Epidermal melanocyte (primary cell): Measurements from ENCODE around the gene NRG2.

ENCODE experiments used
- DNase-seq: peaks from one replicate; pipeline ENCODE4 v3.0.0; 2011; ENCODE audit warnings: low spot score; ENCODE audit not compliant: insufficient read length

NRG2 gene

GRCh38 chr5:139839918-139840317 is 203.2 kb downstream of the NRG2 start:
- no peak for DNase-seq

- DNase-seq: no peak
Observed at GRCh38 chr5:139839232-139839815, 203.8 kb downstream of the NRG2 start.

DNA sequence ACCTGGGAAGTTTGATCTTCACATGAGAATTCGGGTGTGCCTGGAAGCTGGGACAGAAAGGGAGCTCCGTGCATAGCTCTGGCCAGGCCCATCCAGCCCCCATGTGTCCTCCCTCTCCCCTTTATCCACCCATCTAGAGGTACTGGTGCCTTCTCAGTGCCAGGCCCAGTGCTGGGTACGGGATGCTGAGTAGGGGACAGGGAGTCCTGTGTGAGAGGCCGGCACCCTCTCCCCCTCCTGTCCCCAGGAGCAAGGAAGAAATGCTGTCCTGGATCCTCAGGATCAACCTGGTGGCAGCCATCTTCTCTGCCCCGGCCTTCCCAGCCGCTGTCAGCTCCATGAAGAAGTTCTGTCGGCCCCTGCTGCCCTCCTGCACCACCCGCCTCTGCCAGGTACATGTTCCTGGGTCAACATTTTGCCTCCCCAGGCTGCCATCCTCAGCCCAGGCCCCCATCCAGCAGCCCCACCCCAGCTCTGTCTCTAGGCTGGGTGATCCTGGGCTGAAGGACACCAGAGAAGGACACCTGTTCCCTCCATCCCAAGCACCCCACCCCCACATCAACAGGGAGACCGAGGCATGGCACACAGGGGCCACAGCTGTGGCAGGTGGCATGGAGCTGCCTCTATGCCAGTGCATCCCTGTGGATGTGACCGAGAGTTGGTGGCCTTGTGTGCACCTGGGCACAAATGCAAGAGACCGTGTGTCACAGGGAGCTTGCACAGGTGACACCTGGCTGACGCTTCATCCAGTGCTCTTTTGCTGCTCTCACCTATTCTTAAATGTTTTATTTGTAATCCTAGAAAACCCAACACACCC is 204.5 kb downstream of the NRG2 start:
- no peak for DNase-seq

GRCh38 chr5:139837711-139838380 is 205.3 kb downstream of the NRG2 start:
- no peak for DNase-seq

- DNase-seq: no peak
Observed at GRCh38 chr5:139836469-139837208, 206.5 kb downstream of the NRG2 start.

GRCh38 chr5:139835656-139836055 is 207.4 kb downstream of the NRG2 start:
- no peak for DNase-seq

DNA sequence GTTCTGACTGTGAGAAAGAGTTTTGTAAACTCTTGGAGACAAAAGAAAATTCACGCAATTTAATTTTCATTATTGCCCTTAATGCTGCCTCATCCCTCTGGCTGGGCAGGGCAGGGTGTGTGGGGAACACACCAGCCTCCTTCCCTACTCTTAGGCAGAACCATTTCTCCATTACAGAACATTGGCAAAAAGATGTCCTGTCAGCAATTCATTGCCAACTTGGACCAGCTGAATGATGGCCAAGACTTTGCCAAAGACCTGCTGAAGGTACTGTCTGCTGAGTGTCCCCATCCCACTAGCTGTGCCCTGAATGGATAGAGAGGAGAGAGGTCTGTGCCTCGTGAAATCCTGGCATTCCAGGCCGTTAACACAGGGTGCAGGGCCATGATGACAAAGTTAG is 209.6 kb downstream of the NRG2 start:
- no peak for DNase-seq

DNA sequence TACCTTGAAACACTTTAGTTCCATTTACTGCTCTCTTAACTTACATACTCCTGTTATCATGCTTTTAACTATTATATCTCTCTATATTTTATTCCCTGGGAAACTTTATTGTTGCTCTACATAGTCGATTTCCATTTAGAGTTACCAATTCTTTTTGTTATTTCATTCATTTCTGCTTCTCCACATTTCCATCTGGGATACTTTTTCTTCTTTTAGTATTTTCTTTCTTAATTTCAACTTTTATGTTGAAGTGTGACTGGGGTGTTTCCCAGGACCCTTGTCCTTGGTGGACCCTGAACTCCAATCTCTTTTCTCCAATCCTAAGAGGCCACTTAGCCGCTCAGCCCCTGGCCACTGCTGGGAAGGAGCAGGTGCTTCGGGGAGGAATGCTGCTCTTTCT is 211.5 kb downstream of the NRG2 start:
- no peak for DNase-seq

GRCh38 chr5:139829471-139829870 is 213.6 kb downstream of the NRG2 start:
- DNase-seq: no peak

DNA sequence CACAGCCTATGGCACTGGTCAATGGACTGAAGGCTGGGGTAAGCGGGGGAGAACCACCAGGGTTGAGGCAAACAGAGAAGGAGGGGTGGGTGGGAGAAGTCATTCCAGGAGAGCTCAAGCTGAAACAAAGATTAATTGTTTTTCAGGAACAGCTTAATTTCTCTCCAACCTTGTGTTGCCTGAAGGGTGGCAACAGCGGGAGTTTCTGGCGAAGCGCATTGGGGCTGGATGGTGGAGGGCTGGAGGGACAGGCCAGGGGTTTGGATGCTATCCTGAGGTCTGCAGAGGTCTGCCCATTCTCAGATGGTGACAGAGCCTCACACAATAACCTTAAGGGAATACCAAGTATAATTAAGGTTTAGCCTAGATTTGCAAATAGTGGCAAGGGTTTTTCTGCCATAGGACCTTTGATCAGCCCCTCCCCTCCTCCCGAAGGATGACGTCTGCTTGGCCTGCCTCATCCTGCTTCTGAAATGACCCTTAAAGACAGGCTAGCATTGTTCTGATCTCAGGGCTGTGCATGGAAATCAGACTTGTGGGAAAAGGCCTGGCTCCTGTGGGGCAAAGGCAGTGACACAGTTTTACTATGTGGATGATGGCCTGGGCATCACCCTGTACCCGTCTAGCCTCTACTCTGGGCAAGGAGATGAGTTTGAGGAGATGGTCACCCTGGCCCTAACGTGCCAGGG is 214.7 kb downstream of the NRG2 start:
- peak; percentile 64 for DNase-seq

DNA sequence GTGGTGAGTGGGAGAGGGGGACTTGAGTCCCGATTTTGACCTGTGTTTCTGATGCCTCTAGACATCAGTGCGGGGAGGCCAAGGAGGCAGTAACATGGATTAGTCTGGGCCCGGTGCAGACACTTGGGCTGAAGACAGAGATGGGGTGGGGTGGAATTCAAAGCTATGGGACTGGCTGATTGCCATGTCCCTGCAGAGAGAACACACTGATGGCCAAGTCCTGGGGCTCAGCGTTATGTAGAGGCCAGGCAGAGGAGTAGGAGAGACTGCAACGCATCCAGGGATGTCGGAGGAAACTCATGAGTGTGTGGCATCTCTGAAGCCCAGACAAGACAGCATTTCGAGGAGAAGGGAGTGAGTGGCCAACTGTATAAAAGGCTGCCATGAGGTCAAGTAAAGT is 217.4 kb downstream of the NRG2 start:
- DNase-seq: no peak

GRCh38 chr5:139823757-139824355 is 219.2 kb downstream of the NRG2 start:
- no peak for DNase-seq

DNA sequence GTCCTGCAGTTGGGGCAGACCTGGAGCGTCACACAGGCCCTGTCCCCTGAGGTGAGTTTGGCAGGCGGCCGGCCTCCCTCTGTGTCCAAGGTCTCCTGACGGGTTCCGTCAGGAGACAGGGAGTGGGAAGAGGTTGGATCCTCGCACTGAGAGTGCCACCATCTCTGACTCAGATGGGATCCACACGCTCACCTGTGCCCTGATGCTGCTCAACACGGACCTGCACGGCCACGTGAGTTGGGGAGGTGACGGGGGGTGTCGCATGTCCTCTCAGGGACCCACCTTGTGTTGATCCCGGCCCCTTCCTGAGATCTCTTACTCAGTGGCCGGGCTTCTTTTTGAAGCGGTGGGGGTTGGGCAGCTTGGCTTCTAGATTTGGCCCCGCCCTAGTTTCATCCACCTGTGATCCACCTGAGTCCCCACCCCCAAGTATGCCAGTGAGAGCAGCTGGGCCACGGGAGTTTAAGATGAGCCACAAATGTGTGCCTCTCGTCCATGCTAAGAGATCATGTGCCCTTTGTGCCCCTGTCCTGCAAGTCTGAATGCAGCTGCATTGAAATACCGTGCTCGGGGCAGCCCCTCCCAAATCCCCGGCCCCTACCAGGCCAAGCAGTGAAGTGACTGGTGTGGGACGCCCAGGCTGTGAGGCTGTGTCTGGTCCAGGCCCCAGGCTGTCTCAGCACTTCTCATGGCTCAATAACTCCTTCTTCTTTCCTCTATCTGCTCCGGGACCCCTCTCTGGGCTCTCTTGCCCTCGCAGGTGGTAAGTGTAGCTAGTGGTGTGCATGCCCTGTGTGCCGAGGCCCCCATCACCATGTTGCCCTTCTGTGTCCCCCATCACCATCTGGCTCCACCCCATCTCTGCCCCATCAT is 220.3 kb downstream of the NRG2 start:
- no peak for DNase-seq

DNA sequence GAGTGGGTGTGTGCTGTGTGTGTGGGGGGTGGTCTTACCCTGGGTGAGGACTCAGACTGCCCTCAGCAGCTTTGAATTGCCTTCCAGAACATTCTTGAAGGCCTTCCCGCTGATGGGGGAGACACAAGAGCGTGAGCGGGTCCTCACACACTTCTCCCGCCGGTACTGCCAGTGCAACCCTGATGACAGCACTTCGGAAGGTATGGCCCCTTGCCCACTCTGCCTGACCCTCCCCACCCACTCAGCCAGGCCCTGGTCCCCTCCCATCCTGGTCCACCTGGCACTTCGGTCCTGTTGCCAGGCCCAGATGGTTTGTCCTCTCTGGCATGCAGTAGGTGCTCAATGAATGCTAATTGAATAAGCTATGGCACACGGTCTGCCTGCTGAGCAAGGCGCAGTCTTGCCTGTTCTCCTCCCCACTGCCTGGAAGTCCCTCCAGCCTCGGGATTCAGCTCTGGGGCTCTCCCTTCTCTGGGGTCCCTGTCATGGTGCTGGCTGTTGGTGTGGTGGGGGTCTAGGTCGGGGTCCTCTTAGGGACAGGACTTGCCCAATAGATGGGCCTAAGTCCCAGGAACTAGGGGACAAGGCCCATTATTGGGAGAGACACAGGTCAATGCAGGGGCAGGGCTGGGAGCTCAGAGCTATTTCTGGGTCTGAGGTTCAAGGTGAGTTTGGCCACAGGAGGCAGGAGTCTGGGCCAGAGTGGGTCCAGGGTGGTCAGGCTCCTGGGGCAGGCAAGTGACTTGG is 221.1 kb downstream of the NRG2 start:
- no peak for DNase-seq

DNA sequence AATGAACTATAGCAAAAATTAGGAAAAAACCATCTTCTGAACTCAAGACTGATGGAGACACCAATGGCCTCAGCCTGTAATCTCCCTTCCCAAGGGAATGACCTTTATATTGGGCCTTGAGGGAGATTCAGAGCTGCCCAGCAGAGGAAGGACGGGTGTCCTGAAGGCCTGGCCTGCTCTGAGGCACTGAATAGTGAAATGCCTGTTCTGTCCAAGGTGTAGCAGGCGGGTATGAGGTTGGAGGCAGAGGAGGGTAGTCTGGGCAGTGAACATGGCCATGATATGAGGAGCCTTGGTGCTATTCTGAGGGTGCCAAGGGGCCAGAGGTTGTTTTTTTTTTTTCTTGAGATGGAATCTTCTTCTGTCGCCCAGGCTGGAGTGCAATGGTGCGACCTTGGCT is 222.5 kb downstream of the NRG2 start:
- no peak for DNase-seq

- no peak for DNase-seq
Observed at GRCh38 chr5:139820130-139820529, 223.0 kb downstream of the NRG2 start.

GRCh38 chr5:139817970-139818369 is 225.1 kb downstream of the NRG2 start:
- no peak for DNase-seq

DNA sequence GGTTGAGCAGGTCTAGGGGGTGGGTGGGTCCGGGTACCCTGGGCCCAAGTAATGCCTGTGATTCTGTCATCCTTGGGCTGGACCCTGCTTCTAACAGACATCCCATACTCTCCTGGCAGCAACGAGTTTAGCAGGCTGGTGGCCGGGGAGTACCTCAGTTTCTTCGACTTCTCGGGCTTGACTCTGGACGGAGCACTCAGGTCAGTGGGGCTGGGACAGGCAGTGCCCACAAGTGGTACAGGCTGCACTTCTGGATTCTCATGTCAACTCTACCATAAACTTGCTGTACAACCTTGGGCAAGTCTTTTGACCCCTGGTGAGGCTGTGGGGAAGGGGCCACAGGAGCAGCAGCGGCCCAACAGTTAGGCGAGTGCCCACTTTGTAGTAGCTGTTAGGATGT is 225.7 kb downstream of the NRG2 start:
- no peak for DNase-seq

- DNase-seq: no peak
Observed at GRCh38 chr5:139816566-139816965, 226.5 kb downstream of the NRG2 start.
